NCI-H524 (cell line): ENCODE measurements around the gene PHACTR3.
A peak's percentile ranks its signal among the peaks of the same experiment; 100 is the strongest.

Source experiments
- DNase-seq, 2 experiments: peaks; one replicate each; lab custom pipeline; 2025; lab: John Stamatoyannopoulos, UW

PHACTR3 gene

DNA sequence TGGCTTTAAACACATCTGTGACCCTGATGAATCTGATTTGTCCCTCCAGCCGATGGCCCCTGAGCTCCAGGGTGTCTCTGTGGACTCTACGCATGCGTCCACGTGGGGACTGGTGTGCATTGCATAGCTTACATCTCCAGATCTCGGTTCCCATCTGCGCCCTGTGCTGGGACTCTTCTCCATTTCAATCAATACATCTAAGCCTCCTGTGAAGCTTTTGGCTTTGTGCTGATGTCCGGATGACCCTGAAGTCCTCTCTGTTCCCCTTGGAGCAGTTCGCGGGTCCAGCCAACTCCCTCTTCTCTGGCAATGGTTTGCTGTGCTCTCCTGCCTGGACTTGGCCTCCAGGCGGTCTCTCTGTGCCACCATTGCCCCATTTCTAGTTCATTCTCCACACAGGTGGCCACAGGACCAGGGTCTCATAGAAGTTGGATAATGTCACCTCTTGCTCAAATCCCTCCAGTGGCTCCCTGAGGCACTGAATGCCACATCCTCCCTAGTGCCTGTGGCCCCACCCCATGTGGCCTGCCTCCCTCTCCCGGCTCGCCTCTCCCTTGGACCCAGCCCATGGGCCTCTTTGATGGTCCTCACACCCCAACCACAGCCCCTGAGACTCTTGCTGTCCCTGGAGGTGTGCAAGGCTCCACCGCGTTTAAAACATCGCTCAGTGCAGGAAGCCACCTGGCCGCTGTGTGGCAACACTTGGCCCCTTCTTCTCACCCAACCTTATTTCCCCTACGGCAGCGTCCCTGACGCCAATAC, 173.7 kb downstream of the PHACTR3 start:
- DNase-seq = peak in 1 of 2 experiments; percentile 22

DNA sequence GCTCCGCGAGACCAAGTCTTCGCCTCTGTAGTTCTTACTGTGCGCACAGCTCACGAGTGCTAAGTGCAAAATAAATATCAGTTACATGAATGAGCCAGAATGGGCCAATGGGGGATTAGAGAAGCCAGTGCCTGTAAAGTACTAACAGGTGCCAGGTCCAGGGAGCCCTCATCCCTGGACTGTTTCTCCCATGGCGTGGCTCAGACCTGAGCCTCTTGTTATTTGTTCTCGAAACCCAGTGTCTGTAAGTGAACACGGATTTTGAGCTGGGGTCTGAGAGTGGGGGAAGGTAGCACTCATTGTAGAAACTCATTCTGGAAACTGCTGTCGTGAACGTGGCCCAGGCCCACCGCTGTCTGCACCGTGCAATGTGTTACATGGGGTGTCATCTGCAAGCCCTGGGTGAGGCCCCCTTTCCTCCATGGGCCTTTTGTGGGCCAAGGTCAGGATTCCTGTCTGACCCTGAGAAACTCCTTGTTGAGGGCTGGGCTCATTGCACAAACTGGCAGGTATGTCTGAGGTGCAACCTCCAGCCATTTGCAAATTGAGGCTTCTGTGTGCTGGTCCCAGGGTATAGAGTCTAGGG, 174.4 kb downstream of the PHACTR3 start:
- DNase-seq = peak in 1 of 2 experiments; percentile 51

DNA sequence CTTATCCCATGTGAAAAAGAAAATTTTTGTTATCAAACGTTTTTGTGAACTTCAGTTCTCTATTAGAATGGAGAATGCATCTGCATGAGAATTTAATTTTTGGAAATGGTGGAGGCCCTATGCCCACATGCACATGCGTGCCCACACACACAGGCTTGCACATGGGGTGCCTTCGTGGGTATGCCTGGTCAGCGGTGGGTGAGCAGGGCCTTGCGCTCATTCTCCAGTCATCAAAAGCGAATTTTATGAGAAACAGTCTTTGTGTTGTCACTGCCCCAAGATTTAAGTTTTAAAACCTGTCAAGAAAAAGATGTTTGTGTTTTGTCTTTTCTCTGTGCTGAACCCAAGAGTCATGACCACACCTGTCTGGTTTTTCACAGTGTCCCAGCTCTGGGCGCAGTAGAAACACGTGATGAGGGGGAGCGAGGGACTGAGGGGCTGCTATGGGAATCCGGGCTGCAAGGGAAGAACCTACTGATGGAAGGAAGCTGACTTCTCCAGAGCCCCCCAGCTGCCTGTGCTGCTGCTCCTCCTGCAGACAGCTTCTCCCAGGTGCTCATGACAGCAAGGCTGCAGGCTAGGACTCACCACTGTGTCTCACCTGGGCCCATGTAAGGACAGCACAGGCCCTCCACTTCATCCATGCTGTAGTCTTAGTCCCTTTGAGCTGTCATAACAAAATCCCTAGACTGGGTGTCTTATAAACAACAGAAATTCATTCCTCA, 175.5 kb downstream of the PHACTR3 start:
- DNase-seq = no peak

GRCh38 chr20:59780494-59781185, 176.3 kb downstream of the PHACTR3 start:
- no peak for DNase-seq

GRCh38 chr20:59781226-59781625, 176.9 kb downstream of the PHACTR3 start:
- no peak for DNase-seq

- peak; percentile 59 to 91 for DNase-seq
Observed at GRCh38 chr20:59782986-59783640, 178.8 kb downstream of the PHACTR3 start.

- DNase-seq = peak; percentile 25 to 71
Observed at GRCh38 chr20:59783641-59784010, 179.3 kb downstream of the PHACTR3 start.

- DNase-seq = no peak
Observed at GRCh38 chr20:59784365-59784764, 180.0 kb downstream of the PHACTR3 start.

GRCh38 chr20:59784791-59785668, 180.7 kb downstream of the PHACTR3 start:
- DNase-seq = peak in 1 of 2 experiments; percentile 44

- DNase-seq = no peak
Observed at GRCh38 chr20:59785669-59785959, 181.3 kb downstream of the PHACTR3 start.

DNA sequence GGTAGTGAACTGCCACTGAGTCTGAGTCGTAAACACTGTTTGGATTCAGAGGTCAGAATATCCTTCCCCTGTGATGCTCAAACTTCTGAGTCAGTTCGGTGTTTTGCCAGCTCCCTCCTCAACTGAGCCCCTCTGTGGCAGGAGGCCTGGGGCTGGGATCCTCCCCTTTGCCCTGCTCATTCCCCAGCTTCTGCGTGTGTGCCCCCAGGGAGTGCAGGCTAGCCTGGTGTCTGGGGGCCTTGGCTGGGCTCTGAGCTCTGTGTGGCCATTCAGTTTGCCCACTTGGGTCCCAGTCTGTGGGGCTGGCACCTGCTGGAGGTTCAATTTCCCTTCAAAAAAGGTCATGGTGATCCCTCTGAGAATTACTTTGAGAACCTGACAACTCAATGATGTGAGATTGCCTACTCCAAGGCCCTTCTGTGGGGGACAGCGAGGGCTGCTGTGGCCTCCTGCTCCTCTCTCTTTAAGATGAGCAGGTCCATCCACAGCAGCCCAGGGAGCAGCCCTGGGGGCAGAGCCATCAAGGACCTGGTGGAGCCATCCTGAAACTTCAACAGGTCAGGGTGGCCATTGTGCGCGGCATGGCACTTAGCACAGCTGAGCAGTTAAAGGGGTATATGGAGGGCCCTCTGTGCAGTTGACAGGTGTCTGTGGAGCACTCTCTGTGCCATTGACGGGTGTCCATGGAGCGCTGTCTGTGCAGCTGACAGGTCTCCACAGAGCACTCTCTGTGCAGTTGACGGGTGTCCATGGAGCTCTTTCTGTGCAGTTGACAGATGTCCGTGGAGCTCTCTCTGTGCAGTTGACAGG, 181.9 kb downstream of the PHACTR3 start:
- DNase-seq = peak in 1 of 2 experiments; percentile 78

GRCh38 chr20:59786801-59787537, 182.6 kb downstream of the PHACTR3 start:
- no peak for DNase-seq

GRCh38 chr20:59787538-59787890, 183.2 kb downstream of the PHACTR3 start:
- no peak for DNase-seq

GRCh38 chr20:59788196-59788735, 183.9 kb downstream of the PHACTR3 start:
- DNase-seq = no peak

DNA sequence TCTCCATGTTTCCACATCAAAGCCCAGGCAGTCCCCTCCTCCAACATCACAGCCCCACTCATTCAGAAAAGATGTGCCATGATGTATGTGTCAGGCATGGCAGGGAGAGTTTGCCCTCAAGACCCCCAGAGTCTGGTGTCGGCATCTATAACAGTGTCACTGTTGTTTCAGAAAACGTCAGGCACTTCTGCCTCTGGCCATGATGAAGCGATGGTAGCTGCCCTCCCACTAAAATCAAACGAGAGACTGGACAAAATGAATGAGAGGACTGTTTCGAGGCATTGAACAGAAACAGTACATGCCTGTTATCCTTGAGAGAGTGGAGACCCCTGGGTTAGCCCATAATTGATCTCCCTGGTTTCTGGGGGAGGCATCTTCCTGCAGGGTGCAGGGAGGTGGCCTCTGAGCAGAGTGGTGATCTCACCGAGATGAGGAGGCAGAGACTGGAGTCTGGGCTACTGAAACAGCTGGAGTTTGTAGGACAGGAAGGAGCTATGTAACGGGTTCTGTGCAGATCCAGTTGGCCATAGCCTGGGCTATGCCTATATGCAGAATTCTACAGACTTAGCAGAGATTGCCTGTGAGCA, 184.6 kb downstream of the PHACTR3 start:
- no peak for DNase-seq

GRCh38 chr20:59789686-59790085, 185.3 kb downstream of the PHACTR3 start:
- DNase-seq = no peak

DNA sequence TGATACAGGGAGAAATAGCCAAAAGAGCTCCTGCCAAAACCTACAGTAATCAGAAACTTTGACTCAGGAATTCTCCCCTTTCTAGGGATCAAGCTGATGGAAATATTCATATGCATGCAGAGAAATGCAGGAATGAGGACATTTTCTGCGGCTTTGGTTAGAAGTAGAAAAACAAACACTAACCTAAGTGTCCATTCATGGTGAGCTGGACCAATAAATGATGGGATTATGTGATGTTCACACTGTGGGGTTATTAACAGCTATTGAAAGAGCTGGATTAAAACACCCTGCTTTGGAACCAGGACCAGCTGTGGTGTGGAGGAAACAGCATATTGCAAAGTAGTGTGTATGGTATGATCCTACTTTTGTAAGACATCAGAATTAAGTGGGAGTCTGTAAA, 186.0 kb downstream of the PHACTR3 start:
- DNase-seq = peak in 1 of 2 experiments; percentile 55

GRCh38 chr20:59792300-59792699, 188.0 kb downstream of the PHACTR3 start:
- DNase-seq = no peak

GRCh38 chr20:59794555-59794954, 190.2 kb downstream of the PHACTR3 start:
- DNase-seq = no peak
